GM06990 (cell line): ENCODE measurements around the gene EPHB6.
A peak's percentile ranks its signal among the peaks of the same experiment; 100 is the strongest.

Experiments
- DNase-seq: peaks from one replicate; pipeline ENCODE4 v3.0.0-alpha.2; 2011; ENCODE audit not compliant: insufficient read length; ENCODE audit errors: extremely low read depth
- H3K27me3 ChIP-seq: replicated peaks from 2 replicates; pipeline ENCODE4 v1.6.0; 2011; ENCODE audit warnings: low read length; ENCODE audit not compliant: control insufficient read depth, insufficient read depth
- H3K36me3 ChIP-seq: 2 replicates; pipeline ENCODE4 v1.5.1; 2011; ENCODE audit warnings: low read length; ENCODE audit not compliant: control insufficient read depth, insufficient read depth
- H3K4me3 ChIP-seq: replicated peaks from 2 replicates; pipeline ENCODE4 v1.5.1; 2011; ENCODE audit warnings: low read depth, mild to moderate bottlenecking, control low read depth, low read length
- TF ChIP-seq, protein P1 (sequence below): IDR thresholded peaks from 2 replicates; pipeline ENCODE4 v1.5.1; 2011; ENCODE audit warnings: low read length, control low read depth, mild to moderate bottlenecking, inconsistent platforms; ENCODE audit not compliant: insufficient read depth, poor library complexity, severe bottlenecking

The EPHB6 gene

DNA sequence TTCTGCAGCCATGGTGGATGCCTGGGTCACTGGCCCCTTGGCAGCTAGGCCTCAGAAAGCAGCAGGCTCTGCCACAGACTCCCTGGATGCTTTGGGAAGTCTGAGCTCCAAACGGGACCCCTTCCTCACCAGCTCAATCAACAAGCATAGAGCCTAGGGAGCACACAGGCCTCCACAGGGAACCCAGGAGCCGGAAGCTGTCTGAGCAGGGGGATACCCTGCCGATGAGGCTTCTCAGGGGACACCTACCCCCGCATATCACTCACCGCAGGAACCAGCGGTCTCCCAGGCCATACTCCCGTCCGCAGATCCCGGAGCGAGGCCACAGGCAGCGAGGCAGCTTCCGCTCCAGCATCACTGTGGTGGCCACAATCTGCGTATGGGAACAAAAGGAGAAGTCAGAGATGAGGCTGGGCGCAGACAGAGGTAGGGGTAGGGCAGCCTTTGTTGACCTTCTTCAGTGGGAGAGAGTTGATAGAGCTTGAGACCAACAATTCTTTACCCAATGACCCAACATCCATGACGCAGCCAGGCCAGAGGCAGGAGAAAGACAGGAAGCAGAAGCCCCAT lies 17.3 kb downstream of the EPHB6 start:
- H3K4me3 ChIP-seq = no peak overlapping the region
- no peak for DNase-seq
- H3K36me3 ChIP-seq = no peaks in the 10 kb centered on the region
- peaks cover 1% of the 10 kb centered on the region; the same call in 1 of the 2 replicates for H3K27me3 ChIP-seq
- TF ChIP-seq, protein P1, sequence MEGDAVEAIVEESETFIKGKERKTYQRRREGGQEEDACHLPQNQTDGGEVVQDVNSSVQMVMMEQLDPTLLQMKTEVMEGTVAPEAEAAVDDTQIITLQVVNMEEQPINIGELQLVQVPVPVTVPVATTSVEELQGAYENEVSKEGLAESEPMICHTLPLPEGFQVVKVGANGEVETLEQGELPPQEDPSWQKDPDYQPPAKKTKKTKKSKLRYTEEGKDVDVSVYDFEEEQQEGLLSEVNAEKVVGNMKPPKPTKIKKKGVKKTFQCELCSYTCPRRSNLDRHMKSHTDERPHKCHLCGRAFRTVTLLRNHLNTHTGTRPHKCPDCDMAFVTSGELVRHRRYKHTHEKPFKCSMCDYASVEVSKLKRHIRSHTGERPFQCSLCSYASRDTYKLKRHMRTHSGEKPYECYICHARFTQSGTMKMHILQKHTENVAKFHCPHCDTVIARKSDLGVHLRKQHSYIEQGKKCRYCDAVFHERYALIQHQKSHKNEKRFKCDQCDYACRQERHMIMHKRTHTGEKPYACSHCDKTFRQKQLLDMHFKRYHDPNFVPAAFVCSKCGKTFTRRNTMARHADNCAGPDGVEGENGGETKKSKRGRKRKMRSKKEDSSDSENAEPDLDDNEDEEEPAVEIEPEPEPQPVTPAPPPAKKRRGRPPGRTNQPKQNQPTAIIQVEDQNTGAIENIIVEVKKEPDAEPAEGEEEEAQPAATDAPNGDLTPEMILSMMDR = no peak

DNA sequence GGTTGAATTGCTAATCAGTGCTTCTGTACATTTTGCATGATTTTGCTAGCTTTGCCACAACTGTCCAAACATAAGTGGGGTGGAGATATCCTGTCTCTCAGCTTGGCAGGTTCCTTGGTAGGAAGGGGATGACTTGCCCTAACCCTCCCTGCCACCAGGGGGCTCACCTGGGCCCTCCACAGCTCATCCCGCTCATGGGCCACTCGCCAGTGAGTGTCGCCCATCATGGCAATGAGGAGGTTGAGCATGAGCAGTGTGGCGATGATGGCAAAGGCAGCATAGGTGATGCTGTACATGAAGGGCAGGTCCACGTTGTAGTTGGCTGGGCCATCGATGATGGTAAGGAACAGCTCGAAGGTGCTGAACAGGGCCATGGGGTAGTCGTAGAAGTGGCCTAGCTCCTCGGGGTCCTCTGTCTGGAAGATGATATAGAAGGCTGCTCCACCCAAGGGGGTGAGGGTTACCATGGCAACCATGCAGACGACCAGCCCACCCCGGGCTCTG lies 18.5 kb downstream of the EPHB6 start:
- TF ChIP-seq, protein P1 = peak; percentile 91
- DNase-seq = no peak
- no peak overlapping the region for H3K4me3 ChIP-seq
- H3K36me3 ChIP-seq = no peaks in the 10 kb centered on the region
- H3K27me3 ChIP-seq = peaks cover 1% of the 10 kb centered on the region

DNA sequence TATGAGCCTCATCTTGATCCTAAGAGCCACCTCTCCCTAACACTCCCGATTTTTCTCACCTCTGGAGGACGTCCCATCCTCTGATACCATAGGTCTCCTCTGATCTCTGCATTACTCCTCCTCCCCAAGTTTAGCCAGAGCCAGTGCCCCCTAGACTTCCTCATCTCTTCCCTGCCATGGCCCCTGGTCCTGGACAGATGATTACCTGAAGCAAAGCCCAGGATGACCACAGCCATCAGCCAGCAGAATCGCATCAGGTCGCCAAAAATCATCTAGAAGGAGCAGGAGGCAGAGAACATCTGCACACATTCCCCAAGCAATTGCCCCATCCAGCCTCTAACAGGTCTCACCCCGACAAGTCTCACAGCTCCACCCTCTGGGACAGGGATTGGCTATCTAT lies 19.0 kb downstream of the EPHB6 start:
- no peak for DNase-seq
- TF ChIP-seq, protein P1 = no peak
- Histone ChIP-seq H3K4me3 (no peak overlapping the region), H3K36me3 (no peaks in the 10 kb centered on the region), H3K27me3 (peaks cover 1% of the 10 kb centered on the region)

DNA sequence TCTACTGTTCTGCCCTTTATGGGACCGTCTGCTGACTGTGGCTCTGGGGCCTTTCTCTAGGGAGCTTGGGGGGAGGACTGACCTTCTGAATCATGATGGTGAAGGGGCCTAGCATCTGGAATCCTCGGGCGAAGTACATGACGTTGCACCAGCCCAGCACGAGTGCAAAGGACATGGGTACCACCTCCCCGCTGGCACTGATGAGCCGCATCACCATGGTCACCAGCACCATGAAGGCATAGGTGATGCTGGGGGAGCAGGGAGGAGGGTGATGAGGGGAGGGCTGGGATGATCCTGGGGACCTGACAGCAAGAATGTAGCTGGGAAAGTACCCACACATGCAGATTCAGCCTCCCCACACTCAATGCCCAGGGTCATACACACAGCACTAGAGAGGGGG lies 19.5 kb downstream of the EPHB6 start:
- no peaks in the 10 kb centered on the region for H3K36me3 ChIP-seq
- TF ChIP-seq, protein P1 = no peak
- H3K27me3 ChIP-seq = peaks cover 1% of the 10 kb centered on the region
- H3K4me3 ChIP-seq = no peak overlapping the region
- DNase-seq = no peak

GRCh38 chr7:142874837-142875236 lies 20.0 kb downstream of the EPHB6 start:
- peaks cover 1% of the 10 kb centered on the region for H3K27me3 ChIP-seq
- TF ChIP-seq, protein P1 = no peak

DNA sequence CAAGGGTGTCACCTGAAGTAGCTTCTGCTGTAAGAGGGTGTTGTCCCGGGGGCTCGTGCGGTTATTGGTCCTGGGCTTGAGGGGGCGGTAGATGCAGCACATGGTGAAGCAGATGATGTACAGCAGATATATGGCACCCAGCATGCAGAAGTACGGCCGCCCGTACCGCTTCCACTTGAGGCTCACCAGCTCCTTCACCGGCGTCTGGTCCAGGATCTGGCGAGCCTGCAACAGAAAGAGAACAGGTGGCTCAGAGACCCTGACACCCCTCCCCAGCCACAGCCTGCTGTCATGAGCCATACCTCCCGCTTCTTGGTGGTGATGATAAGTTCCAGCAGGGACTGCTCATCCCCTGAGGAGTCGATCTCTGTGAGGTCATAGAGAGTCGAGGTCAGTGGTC lies 20.6 kb downstream of the EPHB6 start:
- DNase-seq = no peak
- H3K27me3 ChIP-seq = peaks cover 1% of the 10 kb centered on the region
- TF ChIP-seq, protein P1 = no peak
- H3K4me3 ChIP-seq = no peak overlapping the region
- H3K36me3 ChIP-seq = no peaks in the 10 kb centered on the region

More at GRCh38 chr7:142874837-142875236, 20.0 kb downstream of the EPHB6 start:
- DNase-seq = no peak
- no peaks in the 10 kb centered on the region for H3K36me3 ChIP-seq
- no peak overlapping the region for H3K4me3 ChIP-seq
